NCI-H128 (cell line): ENCODE results near the gene ANGEL1.

Experiments used
- DNase-seq: peaks from one replicate; lab custom pipeline; 2025; ENCODE audit not compliant: unreplicated experiment; lab: John Stamatoyannopoulos, UW

ANGEL1 gene

GRCh38 chr14:76826122-76826521, 13.4 kb upstream of the ANGEL1 start, which contains the start of gene LRRC74A:
Gene LRRC74A (plus strand): TSS chr14:76826408. CDS start chr14:76826698, 290 bp downstream.
- DNase-seq: no peak

- DNase-seq: no peak
Observed at GRCh38 chr14:76820700-76821099, 8.0 kb upstream of the ANGEL1 start.

GRCh38 chr14:76814726-76815645, 2.3 kb upstream of the ANGEL1 start:
- no peak for DNase-seq

- no peak for DNase-seq
Observed at GRCh38 chr14:76812093-76812421, 625 bp downstream of the ANGEL1 start.

GRCh38 chr14:76811561-76811960, 1.1 kb downstream of the ANGEL1 start:
- DNase-seq: no peak

GRCh38 chr14:76810953-76811400, 1.7 kb downstream of the ANGEL1 start:
- no peak for DNase-seq

GRCh38 chr14:76810525-76810924, 2.2 kb downstream of the ANGEL1 start:
- no peak for DNase-seq

- DNase-seq: no peak
Observed at GRCh38 chr14:76808990-76809389, 3.7 kb downstream of the ANGEL1 start.

- DNase-seq: no peak
Observed at GRCh38 chr14:76808011-76808410, 4.7 kb downstream of the ANGEL1 start.

- no peak for DNase-seq
Observed at GRCh38 chr14:76806446-76806845, 6.2 kb downstream of the ANGEL1 start.

GRCh38 chr14:76793956-76794355, 18.7 kb downstream of the ANGEL1 start:
- no peak for DNase-seq

GRCh38 chr14:76793324-76793723, 19.4 kb downstream of the ANGEL1 start:
- no peak for DNase-seq

GRCh38 chr14:76792422-76792821, 20.3 kb downstream of the ANGEL1 start:
- DNase-seq: no peak

- DNase-seq: no peak
Observed at GRCh38 chr14:76786601-76787000, 26.1 kb downstream of the ANGEL1 start.

- DNase-seq: peak; percentile 8
Observed at GRCh38 chr14:76784881-76785280, 27.8 kb downstream of the ANGEL1 start.

GRCh38 chr14:76784266-76784874, 28.3 kb downstream of the ANGEL1 start:
- no peak for DNase-seq

- DNase-seq: no peak
Observed at GRCh38 chr14:76782885-76783566, 29.7 kb downstream of the ANGEL1 start.

GRCh38 chr14:76782115-76782884, 30.4 kb downstream of the ANGEL1 start:
- no peak for DNase-seq

GRCh38 chr14:76781648-76782051, 31.0 kb downstream of the ANGEL1 start:
- DNase-seq: no peak

- DNase-seq: no peak
Observed at GRCh38 chr14:76780875-76781647, 31.6 kb downstream of the ANGEL1 start.
